Fibroblast of upper back skin (primary cell): ENCODE results near the gene PTBP1.

Experiments used
- DNase-seq: peaks from one replicate; pipeline ENCODE4 v3.0.0-alpha.2; 2013

PTBP1 gene

DNA sequence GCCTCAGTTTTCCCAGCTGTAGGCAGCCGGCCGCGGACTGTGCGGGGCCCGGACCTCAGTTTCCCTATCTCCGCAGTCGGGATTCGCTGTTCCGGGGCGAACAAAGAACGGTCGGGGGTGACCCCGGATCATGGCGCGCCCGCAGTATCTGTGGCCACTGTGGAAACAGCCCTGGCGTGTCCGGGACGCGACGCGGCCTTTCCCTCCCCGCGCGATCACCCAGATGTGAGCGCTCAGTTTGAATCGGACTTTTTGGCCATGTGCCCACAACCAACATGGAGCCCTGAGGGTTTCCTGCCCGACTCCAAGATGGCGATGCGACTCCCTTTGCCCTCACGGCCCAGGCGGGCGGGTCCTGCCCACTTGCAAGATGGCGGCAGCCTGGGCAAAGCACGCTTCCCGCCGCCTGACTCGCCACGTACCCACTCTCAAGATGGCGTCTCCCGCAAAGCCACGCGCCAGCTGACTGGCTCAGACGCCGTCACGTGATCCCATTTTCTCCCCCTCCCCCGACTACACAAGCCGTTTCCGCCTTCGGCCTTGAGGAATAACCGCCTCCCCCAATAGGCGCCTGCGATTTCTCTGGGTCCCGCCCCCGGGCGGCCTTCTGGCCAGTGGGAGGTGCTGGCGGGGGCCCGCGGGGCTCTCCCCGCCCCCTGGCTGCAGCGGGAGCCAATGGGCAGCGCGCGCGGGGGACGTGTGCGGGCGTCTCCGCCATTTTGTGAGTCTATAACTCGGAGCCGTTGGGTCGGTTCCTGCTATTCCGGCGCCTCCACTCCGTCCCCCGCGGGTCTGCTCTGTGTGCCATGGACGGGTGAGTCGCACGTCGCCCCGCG lies at the start of gene PTBP1:
Gene PTBP1, plus strand, starts transcription at position 761 of the 836 bp plus-strand sequence. Its CDS starts 46 bp downstream, at position 807.
- DNase-seq, result peak; percentile 100

GRCh38 chr19:748274-748598 lies 49.0 kb upstream of the PTBP1 start:
- DNase-seq, result no peak

GRCh38 chr19:749811-750210 lies 47.4 kb upstream of the PTBP1 start:
- DNase-seq, result no peak

- no peak for DNase-seq
Measured at GRCh38 chr19:750640-751423, 46.4 kb upstream of the PTBP1 start, which contains the start of gene MISP. Gene MISP, plus strand, starts transcription at chr19:751112. Its CDS starts 5,835 bp downstream, at chr19:756947.

DNA sequence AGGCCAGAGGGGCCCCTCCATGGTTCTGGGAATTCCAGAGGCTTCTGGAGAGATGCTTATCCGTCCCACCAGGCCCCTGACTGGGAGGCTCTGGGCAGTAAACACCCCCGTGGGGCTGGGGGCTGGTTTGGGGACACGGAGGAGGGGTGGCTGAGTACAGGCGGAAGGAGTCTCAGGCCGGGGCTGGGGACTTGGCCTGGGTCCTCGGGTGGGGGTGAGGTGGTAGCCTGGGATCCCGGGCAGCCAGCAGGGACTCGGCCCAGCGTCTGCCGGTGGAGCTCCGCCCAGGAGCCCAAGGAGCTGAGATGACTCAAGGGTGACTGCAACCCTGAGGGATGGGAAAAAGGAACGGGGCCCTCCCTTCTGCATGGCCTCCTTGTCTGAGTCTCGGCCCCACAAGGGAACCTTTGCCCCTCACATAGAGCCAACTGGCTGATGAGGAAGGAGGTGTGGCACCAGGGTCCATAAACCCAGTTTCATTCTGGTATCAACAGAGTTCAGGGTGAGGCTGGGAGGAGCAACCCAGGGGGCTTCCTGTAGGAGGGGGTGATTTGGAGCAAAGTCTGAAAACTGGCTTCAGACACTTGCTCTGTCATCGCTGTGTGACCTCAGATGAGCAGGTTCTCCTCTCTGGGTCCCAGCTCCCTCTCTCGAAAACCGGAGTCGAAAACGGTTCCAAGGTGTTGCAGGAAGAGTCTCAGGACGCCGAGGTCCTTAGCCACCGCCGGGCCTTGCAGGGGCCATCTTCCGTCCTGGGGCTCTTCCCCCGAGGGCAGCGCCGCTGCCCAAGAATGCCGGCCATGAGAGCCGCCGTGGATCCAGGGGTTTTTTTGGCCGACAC lies 45.5 kb upstream of the PTBP1 start:
- peak; percentile 81 for DNase-seq

GRCh38 chr19:752652-753517 lies 44.4 kb upstream of the PTBP1 start:
- peak; percentile 86 for DNase-seq

GRCh38 chr19:754530-754929 lies 42.7 kb upstream of the PTBP1 start:
- no peak for DNase-seq

DNA sequence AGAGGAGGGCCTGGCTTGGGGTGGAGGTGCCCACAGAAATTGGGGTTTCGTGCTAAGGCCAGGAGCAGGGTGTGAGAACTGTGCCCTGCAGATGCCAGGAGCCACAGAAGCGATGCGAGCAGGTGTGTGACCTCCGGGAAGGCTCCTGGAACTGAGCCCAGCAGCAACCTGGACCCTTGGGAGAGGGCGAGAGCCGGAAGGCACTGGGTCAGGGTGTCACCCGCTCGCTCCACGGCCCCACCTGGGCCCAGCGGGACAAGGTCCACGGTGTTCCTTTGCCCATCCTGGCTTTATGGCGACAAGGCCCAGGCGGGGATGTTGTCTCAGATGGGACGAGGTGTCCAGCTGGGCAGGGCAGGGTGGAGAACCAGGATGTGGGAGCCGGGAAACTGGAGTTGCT lies 42.2 kb upstream of the PTBP1 start:
- no peak for DNase-seq

DNA sequence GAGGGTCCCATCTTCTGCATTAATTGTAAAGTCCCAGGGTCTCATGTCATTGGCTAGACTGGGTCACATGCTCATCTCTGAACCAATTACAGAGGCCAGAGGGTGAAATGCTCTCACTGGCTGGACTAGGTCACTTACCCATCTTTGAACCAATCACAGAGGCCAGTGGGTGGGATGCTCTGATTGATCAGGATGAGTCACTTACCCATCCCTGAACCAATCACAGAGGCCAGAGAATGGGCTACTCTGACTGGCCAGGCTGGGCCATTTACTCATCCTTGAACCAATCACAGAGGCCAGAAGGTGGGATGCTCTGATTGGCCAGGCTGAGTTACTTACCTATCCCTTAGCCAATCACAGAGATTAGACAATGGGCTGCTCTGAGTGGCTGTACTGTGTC lies 41.0 kb upstream of the PTBP1 start:
- DNase-seq, result peak; percentile 18

GRCh38 chr19:756821-757688 lies 40.2 kb upstream of the PTBP1 start:
- no peak for DNase-seq

DNA sequence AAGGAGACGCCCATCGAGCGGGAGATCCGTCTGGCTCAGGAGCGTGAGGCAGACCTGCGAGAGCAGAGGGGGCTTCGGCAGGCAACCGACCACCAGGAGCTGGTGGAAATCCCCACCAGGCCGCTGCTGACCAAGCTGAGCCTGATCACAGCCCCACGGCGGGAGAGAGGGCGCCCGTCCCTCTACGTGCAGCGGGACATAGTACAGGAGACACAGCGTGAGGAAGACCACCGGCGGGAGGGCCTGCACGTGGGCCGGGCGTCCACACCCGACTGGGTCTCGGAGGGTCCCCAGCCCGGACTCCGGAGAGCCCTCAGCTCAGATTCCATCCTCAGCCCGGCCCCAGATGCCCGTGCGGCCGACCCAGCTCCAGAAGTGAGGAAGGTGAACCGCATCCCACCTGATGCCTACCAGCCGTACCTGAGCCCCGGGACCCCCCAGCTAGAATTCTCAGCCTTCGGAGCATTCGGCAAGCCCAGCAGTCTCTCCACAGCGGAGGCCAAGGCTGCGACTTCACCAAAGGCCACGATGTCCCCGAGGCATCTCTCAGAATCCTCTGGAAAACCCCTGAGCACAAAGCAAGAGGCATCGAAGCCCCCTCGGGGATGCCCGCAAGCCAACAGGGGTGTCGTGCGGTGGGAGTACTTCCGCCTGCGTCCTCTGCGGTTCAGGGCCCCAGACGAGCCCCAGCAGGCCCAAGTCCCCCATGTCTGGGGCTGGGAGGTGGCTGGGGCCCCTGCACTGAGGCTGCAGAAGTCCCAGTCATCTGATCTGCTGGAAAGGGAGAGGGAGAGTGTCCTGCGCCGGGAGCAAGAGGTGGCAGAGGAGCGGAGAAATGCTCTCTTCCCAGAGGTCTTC lies 39.2 kb upstream of the PTBP1 start:
- no peak for DNase-seq

GRCh38 chr19:763181-763580 lies 34.1 kb upstream of the PTBP1 start:
- DNase-seq, result no peak

DNA sequence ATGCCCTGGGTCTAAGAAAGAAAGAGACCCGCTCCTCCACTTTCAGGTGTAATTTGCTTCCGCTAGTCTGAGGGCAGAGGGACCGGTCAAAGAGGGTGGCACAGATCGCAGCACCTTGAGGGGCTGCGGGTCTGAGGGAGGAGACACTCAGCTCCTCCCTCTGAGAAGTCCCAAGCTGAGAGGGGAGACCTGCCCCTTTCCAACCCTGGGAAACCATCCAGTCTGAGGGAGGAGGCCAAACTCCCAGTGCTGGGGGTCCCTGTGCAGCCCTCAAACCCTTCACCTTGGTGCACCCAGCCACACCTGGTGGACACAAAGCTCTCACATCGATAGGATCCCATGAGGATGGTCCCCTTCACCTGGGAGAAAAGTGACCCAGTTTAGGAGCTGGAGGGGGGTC lies 33.4 kb upstream of the PTBP1 start:
- DNase-seq, result no peak

GRCh38 chr19:764301-764700 lies 33.0 kb upstream of the PTBP1 start:
- no peak for DNase-seq

- no peak for DNase-seq
Measured at GRCh38 chr19:765179-765738, 32.0 kb upstream of the PTBP1 start.

GRCh38 chr19:768424-768823 lies 28.8 kb upstream of the PTBP1 start:
- peak; percentile 95 for DNase-seq

DNA sequence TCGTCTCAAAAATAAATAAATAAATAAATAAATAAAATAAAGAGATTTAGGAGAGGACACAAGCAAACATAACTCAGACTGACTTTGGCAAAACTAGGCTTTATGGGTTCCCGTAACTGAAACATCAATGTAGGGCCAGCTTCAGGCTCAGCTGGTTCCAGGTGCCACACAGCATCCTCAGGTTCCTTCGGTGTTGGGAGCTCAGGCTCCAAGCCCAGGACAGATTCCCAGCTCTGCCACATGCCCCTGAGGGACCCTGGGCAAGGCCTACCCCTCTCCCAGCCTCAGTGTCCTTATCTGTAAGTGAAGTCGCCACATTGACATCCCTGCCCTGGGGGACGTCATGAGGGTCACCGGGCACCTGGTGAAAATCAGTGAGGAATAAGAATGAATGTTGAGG lies 27.6 kb upstream of the PTBP1 start:
- DNase-seq, result no peak

DNA sequence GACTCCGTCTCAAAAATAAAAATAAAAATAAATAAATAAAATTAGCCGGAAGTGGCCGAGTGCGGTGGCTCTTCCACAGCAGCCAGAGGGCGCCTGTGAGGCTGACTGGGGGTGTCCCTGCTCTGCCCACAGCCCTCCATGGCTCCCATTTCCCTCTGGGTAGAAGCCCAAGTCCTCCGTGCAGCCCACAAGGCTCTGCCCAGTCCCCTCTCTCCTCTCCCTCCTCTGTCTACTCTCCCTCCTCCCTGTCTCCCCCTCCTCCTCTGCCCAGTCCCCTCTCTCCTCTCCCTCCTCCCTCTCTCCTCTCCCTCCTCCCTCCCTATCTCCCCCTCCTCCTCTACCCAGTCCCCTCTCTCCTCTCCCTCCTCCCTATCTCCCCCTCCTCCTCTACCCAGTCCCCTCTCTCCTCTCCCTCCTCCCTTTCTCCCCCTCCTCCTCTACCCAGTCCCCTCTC lies 25.9 kb upstream of the PTBP1 start:
- peak; percentile 45 for DNase-seq

DNA sequence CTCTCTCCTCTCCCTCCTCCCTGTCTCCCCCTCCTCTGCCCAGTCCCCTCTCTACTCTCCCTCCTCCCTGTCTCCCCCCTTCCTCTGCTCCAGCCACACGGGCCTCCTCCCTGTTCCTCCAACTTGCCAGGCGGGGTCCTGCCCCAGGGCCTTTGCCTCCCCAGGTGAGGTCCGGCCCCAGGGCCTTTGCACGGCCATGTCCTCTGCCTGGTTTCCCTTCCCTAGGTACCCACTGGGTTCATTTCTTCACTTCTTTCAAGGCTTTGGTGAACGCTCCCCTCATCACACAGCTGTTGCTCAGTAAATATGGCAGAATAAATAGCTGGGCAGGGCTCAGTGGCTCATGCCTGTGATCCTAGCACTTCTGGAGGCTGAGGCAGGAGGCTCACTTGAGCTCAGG lies 25.2 kb upstream of the PTBP1 start:
- DNase-seq, result no peak
